Right lobe of liver (tissue), 4 donors: ENCODE results near the gene FAM3A.

Experiments
- CTCF ChIP-seq, 4 donors: fragments of 200-600 bp in 3 of 4; fragments of 450-650 bp in 1 of 4; IDR thresholded peaks; one replicate each; pipeline versions ENCODE4 v1.5.1 to v1.8.0; 2016 to 2022; ENCODE audit warnings: antibody characterized with exemption in 4 of 4, mild to moderate bottlenecking in 2 of 4
- POLR2A ChIP-seq: fragments of 450-650 bp; IDR thresholded peaks from one replicate; pipeline ENCODE4 v1.6.1; 2017; ENCODE audit warnings: antibody characterized with exemption, mild to moderate bottlenecking
- donor health status: DM: no; HTN: no; CAD: no.
- donor health status: DM: no; HTN: no; CAD: no.
- donor health status: DM: no; HTN: yes; CAD: no.

GRCh38 chrX:154502989-154503388, 13.0 kb downstream of the FAM3A start:
- TF ChIP-seq CTCF (IDR thresholded peaks at IDR 0.05) (no peak), POLR2A (no peak)
